Measurements from ENCODE around the gene NCAM2.

Gene NCAM2

GRCh38 chr21:21067375-21067774, 69.2 kb downstream of the NCAM2 start:
- H3K9me3 Mint-ChIP-seq, result no peaks in the 10 kb centered on the region
- TF ChIP-seq CTCF (IDR thresholded peaks at IDR 0.05), result no peak
- H3K27ac Mint-ChIP-seq, result no peak overlapping the region
- no peaks in the 10 kb centered on the region for H3K27me3 Mint-ChIP-seq (ENCODE audit: low read depth, poor library complexity)
- no peaks in the 10 kb centered on the region for H3K4me1 Mint-ChIP-seq
- no peak for DNase-seq
- no peaks in the 10 kb centered on the region for H3K36me3 Mint-ChIP-seq (ENCODE audit: low read depth)
- no peak overlapping the region for H3K4me3 Mint-ChIP-seq

GRCh38 chr21:21074305-21074704, 76.1 kb downstream of the NCAM2 start:
- Mint-ChIP-seq H3K4me3 (no peak overlapping the region), H3K4me1 (no peaks in the 10 kb centered on the region), H3K9me3 (no peaks in the 10 kb centered on the region), H3K27me3 (ENCODE audit: low read depth, poor library complexity) (no peaks in the 10 kb centered on the region), H3K36me3 (ENCODE audit: low read depth) (no peaks in the 10 kb centered on the region), H3K27ac (no peak overlapping the region)
- no peak for DNase-seq
- TF ChIP-seq CTCF (IDR thresholded peaks at IDR 0.05), result no peak

GRCh38 chr21:21076051-21076450, 77.8 kb downstream of the NCAM2 start:
- Mint-ChIP-seq H3K27ac (no peak overlapping the region), H3K36me3 (ENCODE audit: low read depth) (no peaks in the 10 kb centered on the region)
- no peak for TF ChIP-seq CTCF (IDR thresholded peaks at IDR 0.05)

GRCh38 chr21:21076491-21076890, 78.3 kb downstream of the NCAM2 start:
- Mint-ChIP-seq H3K36me3 (ENCODE audit: low read depth) (no peaks in the 10 kb centered on the region), H3K27ac (no peak overlapping the region), H3K9me3 (no peaks in the 10 kb centered on the region), H3K4me1 (no peaks in the 10 kb centered on the region), H3K4me3 (no peak overlapping the region), H3K27me3 (ENCODE audit: low read depth, poor library complexity) (no peaks in the 10 kb centered on the region)
- TF ChIP-seq CTCF (IDR thresholded peaks at IDR 0.05), result no peak
- DNase-seq, result no peak

More at GRCh38 chr21:21076051-21076450, 77.8 kb downstream of the NCAM2 start:
- Mint-ChIP-seq H3K27me3 (ENCODE audit: low read depth, poor library complexity) (no peaks in the 10 kb centered on the region), H3K9me3 (no peaks in the 10 kb centered on the region), H3K4me1 (no peaks in the 10 kb centered on the region), H3K4me3 (no peak overlapping the region)
- DNase-seq, result no peak

GRCh38 chr21:21079646-21080045, 81.4 kb downstream of the NCAM2 start:
- no peak for DNase-seq
- H3K27me3 Mint-ChIP-seq (ENCODE audit: low read depth, poor library complexity), result no peaks in the 10 kb centered on the region
- H3K4me1 Mint-ChIP-seq, result no peaks in the 10 kb centered on the region
- no peak overlapping the region for H3K27ac Mint-ChIP-seq
- no peaks in the 10 kb centered on the region for H3K36me3 Mint-ChIP-seq (ENCODE audit: low read depth)
- TF ChIP-seq CTCF (IDR thresholded peaks at IDR 0.05), result no peak
- no peak overlapping the region for H3K4me3 Mint-ChIP-seq
- H3K9me3 Mint-ChIP-seq, result no peaks in the 10 kb centered on the region

GRCh38 chr21:21084179-21084578, 86.0 kb downstream of the NCAM2 start:
- Mint-ChIP-seq H3K36me3 (ENCODE audit: low read depth) (no peaks in the 10 kb centered on the region), H3K4me3 (no peak overlapping the region), H3K27me3 (ENCODE audit: low read depth, poor library complexity) (no peaks in the 10 kb centered on the region), H3K27ac (no peak overlapping the region), H3K9me3 (peaks cover 3% of the 10 kb centered on the region), H3K4me1 (peaks cover 4% of the 10 kb centered on the region)
- no peak for DNase-seq
- TF ChIP-seq CTCF (IDR thresholded peaks at IDR 0.05), result no peak
